Upper lobe of right lung (tissue), 1 donor: ENCODE measurements around the gene PM20D2. TPM values are rescaled to one million over a fixed set of nuclear protein-coding genes. Genes with fewer than 3 reads are reported as not detected.

Source experiments
- ATAC-seq: fragments of 200-7000 bp; cut with Tn5 transposase; one replicate; pipeline ENCODE4 v1.9.1; 2020; ENCODE audit warnings: mild to moderate bottlenecking, moderate library complexity
- DNase-seq: peaks from one replicate; pipeline ENCODE4 v3.0.0-alpha.2; 2020
- H3K27ac ChIP-seq: fragments of 200-600 bp; one replicate; pipeline ENCODE4 v1.8.0; 2022
- H3K27me3 ChIP-seq: fragments of 200-600 bp; one replicate; pipeline ENCODE4 v1.8.0; 2022; ENCODE audit warnings: mild to moderate bottlenecking
- H3K36me3 ChIP-seq: fragments of 200-600 bp; one replicate; pipeline ENCODE4 v1.8.0; 2022
- H3K4me1 ChIP-seq: fragments of 200-600 bp; one replicate; pipeline ENCODE4 v1.8.0; 2022
- H3K4me3 ChIP-seq: fragments of 200-600 bp; one replicate; pipeline ENCODE4 v1.8.0; 2022; ENCODE audit warnings: mild to moderate bottlenecking
- H3K9me3 ChIP-seq: fragments of 200-600 bp; one replicate; pipeline ENCODE4 v1.8.0; 2022
- CTCF ChIP-seq: fragments of 200-600 bp; IDR thresholded peaks from one replicate; pipeline ENCODE4 v1.8.0; 2022; ENCODE audit warnings: antibody characterized with exemption
- intact Hi-C: fragments of 100-400 bp; cut with DNase I; formaldehyde crosslinking; loops from one replicate; pipeline ENCODE4 v1.11.0; 2022
- total RNA-seq: library from RNA; stranded (reverse); fragmentation: NEBNext Ultra II Directional; extraction: Animal tissue kit (Norgen Biotek cat#: 25700); gene quantifications from one replicate; pipeline ENCODE4 v1.2.1, GENCODE V29; 2021
- donor health status: DM: no; HTN: yes; CAD: no; lungs with severe emphysema.

Gene PM20D2
- total RNA-seq, 1 donor from 2014 or later: 7.1 TPM

- no peaks in the 10 kb centered on the region for H3K27me3 ChIP-seq
- no peak for ATAC-seq
- H3K36me3 ChIP-seq: no peaks in the 10 kb centered on the region
- peak overlapping the region; percentile 80 for H3K27ac ChIP-seq
- intact Hi-C loops: no loop called here
- DNase-seq: no peak
- no peak for TF ChIP-seq CTCF
- peaks cover 8% of the 10 kb centered on the region for H3K4me1 ChIP-seq
- H3K9me3 ChIP-seq: no peaks in the 10 kb centered on the region
- peak overlapping the region; percentile 81 for H3K4me3 ChIP-seq
Measured at GRCh38 chr6:89146718-89147700, 1.2 kb downstream of the PM20D2 start.

GRCh38 chr6:89148016-89148750 is 2.3 kb downstream of the PM20D2 start:
- intact Hi-C loops: no loop called here
- H3K4me1 ChIP-seq: peaks cover 8% of the 10 kb centered on the region
- ATAC-seq (no peak), DNase-seq (no peak)
- no peaks in the 10 kb centered on the region for H3K9me3 ChIP-seq
- H3K4me3 ChIP-seq: no peak overlapping the region
- no peaks in the 10 kb centered on the region for H3K27me3 ChIP-seq
- no peak overlapping the region for H3K27ac ChIP-seq
- no peaks in the 10 kb centered on the region for H3K36me3 ChIP-seq
- TF ChIP-seq CTCF: no peak

GRCh38 chr6:89154131-89154530 is 8.3 kb downstream of the PM20D2 start:
- DNase-seq (no peak), ATAC-seq (no peak)
- intact Hi-C loops: no loop called here
- no peaks in the 10 kb centered on the region for H3K9me3 ChIP-seq
- H3K36me3 ChIP-seq: no peaks in the 10 kb centered on the region
- H3K27ac ChIP-seq: no peak overlapping the region
- H3K27me3 ChIP-seq: no peaks in the 10 kb centered on the region
- no peaks in the 10 kb centered on the region for H3K4me1 ChIP-seq
- TF ChIP-seq CTCF: no peak
- H3K4me3 ChIP-seq: no peak overlapping the region

GRCh38 chr6:89160331-89161092 is 14.7 kb downstream of the PM20D2 start:
- ATAC-seq (no peak), DNase-seq (no peak)
- intact Hi-C loops: no loop called here
- TF ChIP-seq CTCF: no peak
- Histone ChIP-seq H3K4me1 (no peaks in the 10 kb centered on the region), H3K9me3 (no peaks in the 10 kb centered on the region), H3K4me3 (no peak overlapping the region), H3K27ac (no peak overlapping the region), H3K27me3 (no peaks in the 10 kb centered on the region), H3K36me3 (peaks cover 30% of the 10 kb centered on the region)

- no peak for ATAC-seq
- TF ChIP-seq CTCF: no peak
- no peak overlapping the region for H3K4me3 ChIP-seq
- no peak overlapping the region for H3K27ac ChIP-seq
- no peaks in the 10 kb centered on the region for H3K9me3 ChIP-seq
- no peaks in the 10 kb centered on the region for H3K4me1 ChIP-seq
- H3K36me3 ChIP-seq: peaks cover 30% of the 10 kb centered on the region
- no peak for DNase-seq
- intact Hi-C loops: no loop called here
- H3K27me3 ChIP-seq: no peaks in the 10 kb centered on the region
Measured at GRCh38 chr6:89161326-89162046, 15.6 kb downstream of the PM20D2 start.
